Chondrocyte (in vitro differentiated cells): ENCODE measurements around the gene DTD2. TPM values are rescaled to one million over a fixed set of nuclear protein-coding genes. Genes with fewer than 3 reads are reported as not detected.

Experiments used
- DNase-seq: peaks from one replicate; pipeline ENCODE4 v3.0.0; 2021; ENCODE audit warnings: mixed read lengths, low spot score
- H3K27ac Mint-ChIP-seq: one replicate; pipeline ENCODE4 v1.8.0; 2021; ENCODE audit warnings: mild to moderate bottlenecking, moderate library complexity, mixed read lengths; ENCODE audit not compliant: unreplicated experiment
- H3K27me3 Mint-ChIP-seq: 2 replicates; pipeline ENCODE4 v1.8.0; 2021; ENCODE audit warnings: low read depth, mixed read lengths
- H3K36me3 Mint-ChIP-seq: 2 replicates; pipeline ENCODE4 v1.8.0; 2021; ENCODE audit warnings: low read depth, mixed read lengths
- H3K4me1 Mint-ChIP-seq: 2 replicates; pipeline ENCODE4 v1.8.0; 2021; ENCODE audit warnings: low read depth, mild to moderate bottlenecking, mixed read lengths
- H3K4me3 Mint-ChIP-seq: one replicate; pipeline ENCODE4 v1.8.0; 2021; ENCODE audit warnings: mild to moderate bottlenecking, moderate library complexity, mixed read lengths; ENCODE audit not compliant: unreplicated experiment
- H3K9me3 Mint-ChIP-seq: 2 replicates; pipeline ENCODE4 v1.8.0; 2021; ENCODE audit warnings: low read depth, mixed read lengths
- CTCF ChIP-seq: fragments of 200-600 bp; sonication (generic); IDR thresholded peaks from 2 replicates; pipeline ENCODE4 v1.5.0; 2021; ENCODE audit warnings: antibody characterized with exemption, mild to moderate bottlenecking, moderate library complexity
- total RNA-seq: library from RNA; stranded (reverse); gene quantifications from 3 replicates; pipeline ENCODE4 v1.2.1, GENCODE V29; 2021

The DTD2 gene
- total RNA-seq, 1 donor from 2014 or later, result 36.1 TPM

DNA sequence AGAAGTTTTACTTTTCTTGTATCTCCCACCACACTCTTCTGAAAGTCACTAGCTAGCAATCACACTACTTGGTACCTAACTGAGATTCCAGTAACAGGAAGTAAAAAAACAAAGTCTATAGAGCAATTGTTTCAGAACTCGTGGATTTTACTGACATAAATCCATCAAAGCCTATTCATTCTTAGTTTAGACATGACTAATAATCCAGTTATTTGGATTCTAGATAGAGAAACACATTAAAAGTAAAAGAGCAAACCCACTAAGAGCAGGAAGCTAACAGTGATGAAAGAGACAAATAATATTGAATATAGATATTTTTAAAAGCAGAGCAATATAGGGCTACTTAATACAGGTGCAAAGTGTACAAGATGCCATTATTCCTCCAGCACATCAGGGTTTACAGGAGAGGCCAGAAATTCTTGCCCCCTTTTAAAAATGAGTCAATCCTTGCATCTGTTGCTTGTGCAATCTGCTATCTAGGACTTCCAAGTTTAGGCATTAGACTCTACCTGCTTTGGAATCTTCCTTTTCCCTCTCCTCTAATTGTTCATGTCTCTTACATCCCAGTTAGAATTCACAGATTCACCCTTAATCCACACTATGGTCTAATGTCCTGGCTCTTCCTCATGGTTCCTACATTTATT, 43.0 kb downstream of the DTD2 start:
- Mint-ChIP-seq H3K4me3 (no peak overlapping the region), H3K4me1 (peaks cover 55% of the 10 kb centered on the region), H3K9me3 (no peaks in the 10 kb centered on the region), H3K36me3 (peaks cover 1% of the 10 kb centered on the region), H3K27me3 (no peaks in the 10 kb centered on the region), H3K27ac (peak overlapping the region; percentile 68)
- no peak for TF ChIP-seq CTCF
- DNase-seq, result no peak

DNA sequence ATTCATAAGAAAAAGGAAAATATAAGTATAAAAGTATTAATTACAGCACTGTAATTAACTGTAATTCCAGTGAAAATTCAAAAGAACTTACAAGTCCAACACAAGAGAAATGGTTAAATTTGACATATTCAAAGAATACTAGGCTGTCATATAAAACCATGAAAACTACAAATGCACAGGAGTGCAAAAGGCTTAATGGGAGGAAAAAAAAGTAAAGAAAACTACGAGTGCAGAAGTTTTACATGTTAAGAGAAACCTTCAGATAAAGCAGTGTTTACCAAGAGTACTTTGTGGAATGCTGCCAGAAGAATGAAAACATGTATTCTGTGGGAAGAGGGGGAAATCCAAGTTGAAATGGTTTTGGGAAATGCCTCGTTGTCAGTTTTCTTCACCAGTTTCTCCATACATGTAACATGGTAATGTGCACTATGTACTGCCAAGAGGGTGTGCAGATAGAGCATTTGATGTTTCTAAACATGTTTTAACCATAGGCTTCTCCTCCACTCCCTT, 46.0 kb downstream of the DTD2 start:
- H3K4me1 Mint-ChIP-seq, result peaks cover 33% of the 10 kb centered on the region
- peak overlapping the region; percentile 3 for H3K27ac Mint-ChIP-seq
- DNase-seq, result no peak
- H3K36me3 Mint-ChIP-seq, result no peaks in the 10 kb centered on the region
- no peaks in the 10 kb centered on the region for H3K27me3 Mint-ChIP-seq
- no peak overlapping the region for H3K4me3 Mint-ChIP-seq
- no peak for TF ChIP-seq CTCF
- H3K9me3 Mint-ChIP-seq, result no peaks in the 10 kb centered on the region

DNA sequence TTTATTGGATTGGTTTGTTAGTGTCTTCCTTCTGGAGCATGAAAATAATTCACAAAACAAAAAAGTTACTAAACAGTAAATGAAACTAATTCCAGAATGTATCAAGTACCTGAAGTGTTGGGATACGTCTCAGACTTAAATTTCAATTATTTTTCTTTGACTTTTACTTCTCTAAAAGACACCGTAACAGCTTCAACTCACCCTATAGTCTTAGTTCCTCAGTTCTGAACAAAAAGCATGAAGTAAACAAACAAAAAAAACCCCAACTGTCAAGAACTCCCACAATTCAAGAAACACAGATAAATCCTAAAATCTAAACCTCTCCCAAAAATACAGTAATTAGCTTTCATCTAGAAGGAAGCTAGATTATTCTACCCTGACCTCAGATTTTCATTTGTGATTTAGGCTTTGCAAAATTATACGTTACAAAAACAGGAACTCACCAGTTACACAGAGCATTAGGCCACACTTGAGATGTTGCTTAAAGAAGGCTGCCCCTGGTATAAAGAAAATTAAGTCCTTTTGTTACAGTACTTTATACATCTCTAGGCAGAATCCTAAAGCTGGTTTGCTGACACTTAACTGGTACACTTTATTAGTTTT, 47.2 kb downstream of the DTD2 start:
- no peaks in the 10 kb centered on the region for H3K9me3 Mint-ChIP-seq
- no peak overlapping the region for H3K4me3 Mint-ChIP-seq
- no peak for DNase-seq
- peaks cover 31% of the 10 kb centered on the region for H3K4me1 Mint-ChIP-seq
- no peak for TF ChIP-seq CTCF
- no peaks in the 10 kb centered on the region for H3K27me3 Mint-ChIP-seq
- H3K27ac Mint-ChIP-seq, result no peak overlapping the region
- H3K36me3 Mint-ChIP-seq, result no peaks in the 10 kb centered on the region

- Mint-ChIP-seq H3K36me3 (no peaks in the 10 kb centered on the region), H3K27ac (no peak overlapping the region), H3K4me3 (no peak overlapping the region)
These were observed 48.9 kb downstream of the DTD2 start for GRCh38 chr14:31408421-31408820.

More at GRCh38 chr14:31408421-31408820, 48.9 kb downstream of the DTD2 start:
- Mint-ChIP-seq H3K4me1 (peaks cover 18% of the 10 kb centered on the region), H3K27me3 (no peaks in the 10 kb centered on the region), H3K9me3 (no peaks in the 10 kb centered on the region)
- TF ChIP-seq CTCF, result no peak
- no peak for DNase-seq
